GM19468 (cell line): ENCODE results near the gene GLI3.

Source experiments
- ATAC-seq: cut with Tn5 transposase; IDR thresholded peaks from one replicate; pipeline ENCODE4 v1.9.1; 2021; ENCODE audit warnings: mild to moderate bottlenecking, moderate library complexity, moderate number of reproducible peaks; ENCODE audit not compliant: unreplicated experiment; ENCODE audit errors: extremely low read depth

Gene GLI3

DNA sequence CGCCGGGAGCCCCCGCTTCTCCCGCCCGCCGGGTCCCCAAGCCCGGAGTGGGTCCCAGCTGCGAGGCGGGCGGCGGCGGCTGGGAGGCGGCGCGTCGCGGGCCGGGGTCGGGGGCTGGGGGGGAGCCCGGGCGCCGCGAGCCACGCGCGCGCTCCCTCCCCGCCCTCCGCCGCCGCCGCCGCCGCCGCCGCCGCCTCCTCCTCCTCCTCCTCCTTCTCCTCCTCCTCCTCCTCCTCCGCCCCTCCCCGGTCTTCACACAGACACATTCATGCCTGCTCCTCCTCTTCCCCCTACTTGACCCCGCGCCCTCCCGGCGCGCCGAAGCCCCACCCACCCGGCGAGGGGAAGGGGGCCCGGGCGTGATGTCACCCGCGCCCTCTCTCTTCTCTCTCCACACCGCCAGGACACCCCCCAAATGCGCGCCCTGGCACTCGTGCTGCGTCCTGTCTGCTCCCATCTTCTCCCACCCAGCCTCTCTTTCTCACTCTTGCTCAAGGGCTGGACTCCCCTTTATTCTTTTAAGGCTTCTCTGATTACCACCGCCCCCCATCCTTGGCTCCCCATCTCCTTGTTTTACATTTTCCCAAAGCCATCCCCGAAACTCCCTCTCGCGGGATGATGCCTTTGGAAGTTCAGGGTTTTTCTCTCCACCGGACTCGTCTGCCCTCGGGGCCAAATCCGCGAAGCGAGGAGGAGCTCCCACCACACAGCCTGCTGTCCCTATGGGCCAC lies 967 bp upstream of the GLI3 start:
- ATAC-seq: no peak

DNA sequence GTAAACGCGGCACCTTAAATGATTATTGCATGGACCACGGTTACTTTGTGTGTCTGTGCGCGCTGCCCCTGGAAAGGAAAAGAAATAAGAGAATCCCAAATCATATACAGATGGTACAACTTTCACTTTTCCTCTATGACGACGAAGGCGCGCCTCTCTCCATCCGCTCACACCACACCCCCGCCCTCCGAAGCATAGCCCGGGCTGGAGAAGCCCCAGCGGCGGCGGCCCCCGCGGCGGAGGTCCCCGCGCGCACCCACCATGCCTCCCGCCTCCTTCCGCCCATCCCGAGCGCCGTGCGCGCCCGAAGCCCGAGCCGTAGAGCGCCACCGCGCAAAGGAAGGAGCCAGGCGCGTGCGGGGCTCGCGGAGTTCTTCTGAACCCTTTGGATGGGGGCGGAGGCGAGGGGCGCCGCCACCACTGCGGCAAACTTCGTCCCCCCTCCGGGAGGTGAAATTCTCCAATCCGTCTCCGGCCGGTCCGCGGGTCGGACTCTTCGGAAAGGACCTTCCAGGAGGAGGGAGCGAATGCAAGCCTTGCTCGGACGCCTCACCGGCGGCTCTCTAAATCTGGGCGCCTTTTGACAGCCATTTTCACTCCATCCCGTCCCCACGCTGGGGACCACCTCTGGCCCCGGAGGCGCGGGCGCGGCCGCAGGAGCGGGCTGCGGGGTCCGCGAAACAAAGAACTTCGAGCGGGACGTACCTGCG lies 588 bp downstream of the GLI3 start:
- no peak for ATAC-seq

DNA sequence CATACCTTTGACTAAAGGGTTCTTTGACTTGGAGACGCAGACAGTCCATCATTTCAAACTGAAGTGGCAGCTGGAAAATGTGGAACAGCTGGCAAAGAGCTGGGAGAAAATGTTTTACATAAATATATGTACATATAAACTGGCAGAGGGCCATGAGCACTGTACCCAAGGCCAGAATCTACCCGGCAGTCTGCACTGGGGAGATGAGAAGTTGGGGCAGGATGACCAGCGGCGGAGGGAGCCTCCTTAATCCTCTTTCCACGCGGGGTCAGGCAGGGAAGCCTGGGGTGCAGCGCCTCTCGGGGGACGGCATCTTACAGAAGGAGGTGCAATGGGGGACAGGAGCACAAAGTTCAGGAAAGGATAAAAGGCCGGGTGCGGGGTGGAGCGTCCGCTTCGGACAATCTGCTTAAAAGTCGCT lies 1.3 kb downstream of the GLI3 start:
- ATAC-seq: no peak

DNA sequence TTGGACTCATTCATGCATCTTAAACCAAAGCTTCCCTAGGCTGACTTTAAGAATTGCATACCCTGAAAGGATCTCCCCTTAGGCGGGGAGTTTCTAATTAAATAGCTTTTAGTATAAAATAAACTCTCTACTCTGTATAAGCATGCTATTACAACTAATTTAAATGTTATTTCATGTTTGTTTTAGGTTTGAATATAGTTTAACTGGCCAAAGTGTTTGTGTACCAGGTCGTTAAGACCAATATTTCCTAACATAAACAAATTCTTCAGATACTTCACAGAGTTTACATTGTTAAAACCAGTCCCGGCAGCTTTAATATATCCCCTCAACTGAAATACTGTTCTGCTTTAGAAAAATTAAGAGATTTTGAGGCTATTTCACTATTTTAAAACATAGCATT lies 2.3 kb downstream of the GLI3 start:
- ATAC-seq: no peak

DNA sequence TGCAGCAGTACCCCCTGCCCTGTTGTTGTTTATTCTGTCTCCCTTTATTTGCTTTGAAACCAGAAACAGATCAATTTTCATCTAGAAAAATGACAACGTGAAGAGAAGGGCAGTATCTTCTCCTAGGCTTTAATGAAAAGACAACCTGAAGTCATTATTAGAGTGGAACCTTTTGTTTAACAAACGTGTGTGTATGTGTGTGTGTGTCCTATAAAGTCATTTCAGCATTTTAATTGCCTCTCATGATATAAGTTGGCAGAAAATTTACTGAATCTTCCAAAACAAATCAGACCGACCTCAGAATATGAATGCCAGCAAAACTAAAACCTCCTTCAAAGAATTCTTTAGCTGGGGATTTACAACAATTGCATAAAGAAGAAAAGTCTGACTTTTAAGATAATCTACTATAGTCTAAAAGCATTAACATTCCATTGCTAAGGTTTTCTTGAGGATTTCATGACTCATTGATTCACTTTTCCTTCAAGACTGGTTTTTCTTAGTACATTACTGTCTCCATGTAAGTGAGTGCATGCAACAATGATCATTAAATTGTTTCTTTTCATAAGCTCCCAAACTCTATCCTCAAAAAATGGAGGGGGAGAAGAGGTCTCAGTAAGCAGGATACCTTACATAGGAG lies 3.2 kb downstream of the GLI3 start:
- no peak for ATAC-seq

DNA sequence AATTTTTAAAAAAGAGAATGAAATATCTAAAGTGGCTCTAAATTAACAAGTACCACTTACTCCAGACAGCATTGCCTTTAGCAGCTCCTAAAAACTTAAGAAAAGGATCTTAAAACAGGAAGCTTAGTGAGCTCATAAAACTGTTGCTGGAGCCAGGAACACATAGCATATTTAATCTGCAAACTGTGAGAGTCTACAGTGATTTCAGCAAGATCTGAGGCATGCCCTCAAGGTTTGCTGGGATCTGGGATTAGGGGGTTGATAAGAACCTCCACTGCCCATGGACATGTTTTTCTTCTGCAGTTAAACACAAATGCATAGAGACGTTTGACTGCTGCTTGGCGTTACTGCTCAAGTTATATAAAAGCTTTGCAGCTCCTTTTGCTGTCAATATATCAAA lies 3.8 kb downstream of the GLI3 start:
- no peak for ATAC-seq

DNA sequence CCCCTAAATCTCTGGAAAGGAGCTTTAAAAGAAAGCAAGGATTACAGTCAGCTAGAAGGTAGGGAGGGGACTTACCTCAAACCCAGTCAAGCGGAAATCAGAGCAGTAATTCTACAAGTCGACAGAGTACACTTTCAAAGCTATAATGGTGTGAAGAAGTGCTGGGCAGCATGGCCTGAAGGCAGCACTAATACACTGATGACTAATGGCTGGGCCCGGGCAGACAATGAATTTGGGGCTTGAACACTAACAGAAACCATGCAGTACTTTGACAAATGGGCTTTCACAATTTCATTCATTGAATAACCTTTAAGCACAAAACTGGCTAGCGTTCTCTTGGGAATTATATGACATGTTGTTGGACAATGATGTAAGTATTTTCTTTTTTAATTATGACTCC lies 4.7 kb downstream of the GLI3 start:
- ATAC-seq: no peak

DNA sequence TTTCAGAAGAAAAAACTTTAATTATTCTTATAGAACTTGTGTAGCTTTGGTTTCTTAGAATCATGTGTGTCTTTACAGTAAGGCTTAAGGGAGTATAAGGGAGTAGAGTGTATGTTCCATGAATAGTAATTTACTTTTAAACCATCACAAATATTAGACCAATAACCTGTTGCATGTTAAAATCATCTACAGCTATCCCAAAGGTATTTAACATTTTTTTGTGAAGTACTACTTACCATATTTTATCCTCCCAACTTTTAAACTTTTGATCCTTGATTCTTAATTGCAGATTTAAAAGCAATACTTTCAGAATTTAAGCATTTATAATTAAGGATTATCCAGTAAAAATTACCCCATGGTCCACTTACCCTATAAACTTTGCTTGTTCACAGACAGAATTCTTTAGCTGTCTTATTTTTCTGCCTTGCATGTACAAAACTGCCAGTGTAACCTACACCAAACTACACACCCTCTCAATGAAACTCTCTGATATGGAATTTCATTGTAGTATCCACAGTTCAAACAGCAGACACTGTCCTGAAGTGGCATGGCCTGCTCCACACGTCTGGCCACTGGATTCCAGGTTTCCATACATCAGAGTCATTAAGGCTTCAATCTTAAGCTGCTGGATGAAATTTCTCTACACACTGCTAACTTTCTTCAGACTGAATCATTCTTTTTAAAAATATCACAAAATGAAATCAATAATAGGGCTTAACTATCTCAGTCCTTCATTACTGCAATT lies 5.8 kb downstream of the GLI3 start:
- ATAC-seq: no peak

DNA sequence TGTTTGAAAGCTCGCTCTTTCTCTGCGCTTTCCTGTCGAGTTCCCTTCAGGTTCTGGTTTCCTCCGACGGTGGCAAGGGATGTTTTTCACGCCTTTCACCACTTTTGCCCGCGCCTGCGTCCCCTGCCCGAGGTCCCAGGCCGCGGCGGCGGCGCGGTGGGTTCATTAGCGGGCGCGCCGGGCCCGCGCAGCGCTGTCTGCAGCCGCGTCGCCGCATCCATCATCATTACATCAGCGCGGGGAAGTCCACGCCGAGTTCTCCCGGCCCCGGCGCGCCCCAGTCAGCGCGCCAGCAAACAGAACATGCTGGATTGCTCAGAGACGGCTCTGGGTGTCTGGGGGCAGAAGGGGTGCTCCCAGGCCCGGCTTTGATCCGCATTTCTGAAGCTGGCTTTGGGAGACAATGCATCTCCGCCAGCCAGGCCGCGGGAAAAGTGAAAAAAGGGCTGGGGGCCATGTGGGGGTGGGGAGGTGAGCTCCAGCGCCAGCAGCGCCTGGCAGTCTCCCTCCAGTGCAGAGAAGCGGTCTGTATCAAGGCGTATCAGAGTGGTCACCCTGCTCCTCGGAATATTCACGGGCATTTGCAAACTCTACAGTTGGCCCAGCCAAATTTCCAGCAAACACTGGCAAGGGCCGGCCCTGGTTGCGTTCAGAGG lies 8.9 kb downstream of the GLI3 start:
- no peak for ATAC-seq

DNA sequence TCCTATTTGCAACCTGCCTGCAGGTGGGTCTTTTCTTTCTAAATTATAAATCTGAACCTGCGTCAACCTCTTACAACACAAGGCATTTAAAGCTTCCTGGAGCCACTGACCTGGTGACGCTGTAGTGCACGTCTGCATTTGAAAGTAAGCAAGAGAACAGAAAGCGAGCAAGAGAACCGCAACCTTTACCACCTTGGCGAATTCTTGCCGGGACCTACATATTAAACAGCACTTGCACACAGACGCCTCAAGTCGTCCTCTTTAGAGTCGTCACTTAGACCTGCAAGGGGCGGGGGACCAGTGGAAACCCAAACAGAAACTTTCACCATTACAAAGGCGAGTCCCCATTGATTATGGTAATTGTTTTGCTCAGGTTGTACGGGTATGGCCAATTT lies 9.5 kb downstream of the GLI3 start:
- ATAC-seq: no peak

DNA sequence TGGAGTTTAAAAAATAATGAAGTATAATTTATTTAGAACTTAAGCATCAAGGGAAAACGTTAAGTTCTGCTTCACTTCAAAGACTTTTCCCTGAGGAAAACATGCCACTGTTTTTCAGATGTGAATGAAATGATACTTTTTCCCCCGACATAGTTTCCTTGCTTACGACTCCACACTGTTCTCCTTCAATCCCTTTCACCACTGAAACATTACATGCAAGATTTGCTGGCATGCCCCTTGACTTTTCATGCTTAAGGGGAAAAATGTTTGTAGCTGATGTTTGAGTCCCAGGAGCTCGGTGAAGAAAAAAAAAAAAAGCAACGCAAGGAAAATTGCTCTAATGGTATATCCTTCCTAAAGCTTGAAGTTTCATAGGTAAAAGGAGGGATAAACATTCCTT lies 10.0 kb downstream of the GLI3 start:
- no peak for ATAC-seq

DNA sequence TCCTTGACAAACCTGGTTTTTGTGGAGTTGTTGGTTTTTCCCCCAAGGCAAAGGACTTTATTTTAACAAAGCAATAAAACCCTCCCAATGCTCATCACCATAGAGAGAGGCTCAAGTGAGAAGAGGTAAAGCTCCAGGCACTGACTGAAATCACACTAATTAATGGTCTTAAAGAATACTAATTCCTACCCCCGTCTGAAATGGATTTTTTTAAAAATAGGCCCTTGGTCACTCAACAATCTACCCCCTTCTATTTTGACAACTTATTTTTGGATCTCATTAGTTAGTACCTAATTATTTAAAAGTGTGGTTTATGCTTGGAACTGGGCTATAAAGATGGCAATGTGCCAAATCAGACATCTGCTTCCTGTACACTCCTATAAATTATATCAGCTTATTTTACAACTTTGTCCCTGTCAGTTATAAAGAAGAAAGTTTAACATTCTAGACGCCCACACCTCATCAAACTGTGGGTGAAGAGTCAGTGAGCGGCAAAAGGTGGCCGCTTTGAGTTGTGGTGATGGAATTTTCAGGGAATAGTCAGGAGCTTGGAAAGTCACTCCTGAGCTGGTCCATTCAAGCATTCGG lies 10.6 kb downstream of the GLI3 start:
- no peak for ATAC-seq

DNA sequence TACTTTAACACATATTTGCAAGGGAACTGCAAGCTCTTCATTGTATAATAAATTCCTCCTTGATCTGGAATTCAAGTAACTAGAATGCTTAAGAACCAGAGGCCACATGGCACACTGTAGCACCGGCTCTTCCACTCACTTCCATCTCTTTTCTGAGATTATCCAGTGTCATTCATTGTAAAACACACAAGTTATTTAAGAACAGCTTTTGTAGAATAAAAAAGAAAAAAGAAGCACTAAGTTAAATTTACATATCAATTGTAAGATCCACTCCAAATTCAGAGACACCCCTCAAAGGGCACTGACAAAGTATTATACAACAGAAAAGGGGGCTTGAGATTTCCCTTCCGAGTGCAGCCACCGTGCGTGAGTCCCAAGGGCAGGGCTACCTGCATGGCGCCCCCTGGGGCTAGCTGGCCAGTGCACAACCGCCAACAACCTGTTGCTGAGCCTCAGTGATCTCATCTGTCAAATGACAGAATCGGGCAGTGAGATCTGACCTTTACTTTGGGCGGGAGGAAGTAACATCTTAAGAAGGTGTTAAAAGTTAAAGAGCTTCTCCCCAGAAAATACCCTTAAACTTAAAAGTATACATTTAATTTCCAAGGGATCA lies 12.5 kb downstream of the GLI3 start:
- ATAC-seq: no peak

DNA sequence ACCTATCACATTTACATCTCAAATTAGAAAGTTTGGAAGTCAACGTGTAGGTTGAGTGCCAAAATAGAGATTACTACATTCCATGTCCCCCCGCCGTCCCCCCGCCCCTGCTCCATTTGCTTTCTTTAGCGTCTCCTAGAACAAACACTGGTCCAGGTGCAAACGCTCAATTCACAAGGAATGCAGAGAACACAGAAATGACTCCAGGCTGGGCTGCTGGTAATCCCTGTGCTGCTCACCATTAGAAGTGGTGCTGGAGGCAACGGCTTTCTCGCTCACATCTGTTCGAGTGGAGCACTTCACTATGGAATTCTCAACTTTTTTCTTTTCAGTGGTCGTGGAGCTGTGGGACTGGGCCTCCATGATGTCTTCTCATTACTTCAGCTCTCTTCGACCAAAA lies 14.1 kb downstream of the GLI3 start:
- no peak for ATAC-seq

DNA sequence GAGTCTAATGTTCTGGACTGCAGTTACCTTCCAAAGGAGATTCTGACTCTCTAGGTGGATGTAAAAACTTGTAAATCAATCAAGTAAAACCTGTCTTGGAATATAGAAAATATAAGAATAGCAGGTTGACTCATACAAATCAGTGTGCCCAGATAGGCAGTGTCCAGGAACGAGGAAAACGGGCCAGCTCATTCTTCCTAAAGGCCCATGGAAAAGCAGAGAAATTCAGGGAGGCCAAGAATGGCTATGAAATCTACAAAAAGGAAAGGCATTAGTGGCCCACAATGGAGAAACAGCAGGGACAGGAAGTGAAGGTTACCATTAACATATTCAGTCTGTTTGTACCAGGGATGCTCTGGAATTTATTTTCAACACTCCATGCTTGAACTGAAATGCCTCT lies 14.9 kb downstream of the GLI3 start:
- no peak for ATAC-seq

DNA sequence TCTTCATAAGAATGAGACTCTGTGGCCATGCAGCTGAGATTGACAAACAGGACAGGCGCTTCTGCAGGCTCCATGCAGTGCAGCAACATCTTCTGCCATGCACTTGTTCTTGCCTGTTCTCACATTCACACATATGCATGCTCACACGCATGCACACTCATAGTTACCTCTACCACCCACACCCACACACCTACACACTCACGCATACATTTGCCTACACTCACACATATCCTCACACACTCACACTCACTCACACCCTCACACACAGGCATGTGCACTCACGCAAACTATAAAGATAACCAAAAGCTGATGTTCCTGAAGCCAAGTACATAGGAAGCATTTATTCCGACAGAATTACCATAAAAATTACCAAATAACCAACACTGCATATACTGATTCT lies 15.7 kb downstream of the GLI3 start:
- no peak for ATAC-seq

DNA sequence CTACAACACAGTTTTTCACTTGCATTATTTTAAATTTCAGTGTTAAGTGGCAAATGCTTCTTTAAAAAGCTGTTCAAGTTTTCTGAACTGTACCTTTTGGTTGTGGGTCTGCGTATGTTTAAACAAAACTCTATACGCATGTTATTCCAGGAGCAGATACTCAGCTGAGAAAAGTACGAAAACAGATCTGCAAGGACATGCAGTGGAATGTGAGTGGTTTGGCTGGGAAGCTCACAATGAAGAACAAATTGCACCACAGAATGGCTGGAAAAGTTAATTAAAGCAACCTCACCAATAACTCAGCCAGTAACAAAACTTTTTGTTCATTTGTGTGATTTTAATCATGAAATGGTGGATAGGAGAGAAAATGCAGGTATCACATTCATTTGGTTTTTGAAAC lies 17.6 kb downstream of the GLI3 start:
- ATAC-seq: no peak

DNA sequence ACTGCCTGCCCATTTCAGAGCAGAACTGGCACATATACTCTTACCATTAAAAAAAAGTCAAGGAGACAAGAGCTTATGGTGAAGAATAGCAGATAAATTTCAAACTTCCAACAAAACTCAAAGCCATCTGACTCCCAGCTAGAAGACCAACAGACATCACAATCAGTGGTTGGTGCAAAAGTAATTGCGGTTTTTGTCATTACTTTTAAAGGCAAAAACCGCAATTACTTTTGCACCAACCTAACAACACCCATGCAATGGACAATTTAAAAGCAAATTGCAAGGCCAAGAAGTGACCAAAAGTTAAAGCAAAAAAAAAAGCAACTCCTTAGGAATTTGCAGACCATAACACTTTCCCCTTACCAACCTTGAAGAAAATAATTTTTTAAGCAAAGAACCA lies 18.8 kb downstream of the GLI3 start:
- no peak for ATAC-seq

DNA sequence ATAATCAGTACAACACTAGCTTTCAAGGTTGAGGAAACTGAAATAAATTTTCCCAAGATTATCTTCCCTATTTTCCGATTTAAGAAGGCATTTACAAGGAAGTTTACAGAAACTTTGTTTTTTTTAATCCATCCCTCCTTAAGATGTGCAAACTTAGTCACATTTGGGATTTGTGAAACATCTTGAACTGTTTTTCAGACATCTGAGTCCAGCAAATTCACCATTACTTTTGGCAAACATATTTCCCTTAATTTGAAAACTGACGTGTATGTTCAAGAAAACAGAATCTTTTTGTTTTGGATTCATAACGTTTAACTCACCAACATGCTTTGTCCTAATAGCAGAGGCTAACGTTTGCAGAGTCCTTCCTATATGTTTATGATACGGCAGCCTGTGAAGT lies 19.5 kb downstream of the GLI3 start:
- no peak for ATAC-seq

DNA sequence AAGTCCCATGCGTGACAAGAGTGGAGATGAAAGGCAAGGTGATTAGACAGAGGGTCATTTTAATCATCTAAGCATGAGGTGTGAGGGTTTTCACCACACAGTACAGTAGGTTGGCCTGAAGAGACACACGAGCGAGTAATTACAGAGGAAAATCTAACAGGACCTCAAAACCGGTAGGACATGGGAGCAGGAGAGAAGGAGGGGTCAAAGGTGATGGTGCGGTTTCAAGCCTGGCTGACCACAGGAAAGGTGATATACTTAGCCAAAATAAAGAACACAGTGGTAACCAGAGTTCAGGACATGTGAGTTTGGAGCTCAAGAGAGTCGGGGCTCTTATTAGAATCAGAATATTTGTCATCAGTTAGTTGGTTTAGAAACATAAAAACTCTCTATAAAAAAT lies 20.0 kb downstream of the GLI3 start:
- ATAC-seq: no peak
